Measurements from ENCODE around the gene PYGO1.

DNA sequence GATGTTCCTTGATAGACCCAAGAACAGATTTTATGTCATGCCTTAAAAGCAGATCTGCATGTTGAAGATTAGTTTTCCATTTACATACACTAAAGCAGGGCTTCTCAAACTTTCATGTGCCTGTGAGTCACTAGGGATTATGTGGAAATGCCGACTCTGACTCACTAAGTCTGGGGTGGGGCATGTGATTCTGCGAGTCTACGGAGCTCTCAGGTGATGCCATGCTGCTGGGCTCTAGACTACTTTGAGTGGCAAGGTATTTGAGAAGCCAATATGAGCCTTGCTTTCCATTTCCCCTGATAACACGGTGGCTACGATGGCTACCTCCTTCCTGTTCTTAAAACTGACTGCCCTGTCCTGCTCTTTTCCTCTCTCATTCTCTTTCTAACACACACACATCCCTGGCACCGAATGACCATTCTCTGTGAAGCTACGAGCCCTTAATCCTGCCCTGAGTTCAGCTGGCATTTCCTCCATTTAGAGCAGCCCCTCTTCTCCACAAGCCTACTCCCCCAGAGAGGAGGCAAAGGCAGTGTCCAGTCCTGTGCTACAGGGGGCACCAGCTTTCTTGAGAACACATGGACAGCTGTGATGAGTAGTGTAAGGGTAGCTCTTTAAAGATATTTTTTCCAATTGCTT is 39.7 kb upstream of the PYGO1 start:
- TF ChIP-seq CTCF (IDR thresholded peaks at IDR 0.05; ENCODE audit: insufficient read depth, low read length, poor library complexity, severe bottlenecking) (no peak), EZH2phosphoT487 (conservative IDR thresholded peaks at IDR 0.05; ENCODE audit: low read length) (no peak)
